Ammon's horn (tissue), 1 donor: ENCODE measurements around the gene FBXL7.

Source experiments
- DNase-seq: peaks from one replicate; pipeline ENCODE4 v3.0.0-alpha.2; 2016; ENCODE audit warnings: low spot score

The FBXL7 gene

GRCh38 chr5:15618938-15619337 is 119.0 kb downstream of the FBXL7 start:
- DNase-seq, result no peak

- DNase-seq, result no peak
Measured at GRCh38 chr5:15620501-15620900, 120.5 kb downstream of the FBXL7 start.

GRCh38 chr5:15621094-15621493 is 121.1 kb downstream of the FBXL7 start:
- DNase-seq, result no peak

GRCh38 chr5:15623794-15624193 is 123.8 kb downstream of the FBXL7 start:
- no peak for DNase-seq

- no peak for DNase-seq
Measured at GRCh38 chr5:15627109-15627508, 127.1 kb downstream of the FBXL7 start.

- no peak for DNase-seq
Measured at GRCh38 chr5:15627647-15628046, 127.7 kb downstream of the FBXL7 start.

- no peak for DNase-seq
Measured at GRCh38 chr5:15630441-15630840, 130.5 kb downstream of the FBXL7 start.

GRCh38 chr5:15634591-15635288 is 134.8 kb downstream of the FBXL7 start:
- no peak for DNase-seq

- DNase-seq, result no peak
Measured at GRCh38 chr5:15635289-15635616, 135.3 kb downstream of the FBXL7 start.

- no peak for DNase-seq
Measured at GRCh38 chr5:15637345-15637744, 137.4 kb downstream of the FBXL7 start.

- DNase-seq, result no peak
Measured at GRCh38 chr5:15637886-15638285, 137.9 kb downstream of the FBXL7 start.

GRCh38 chr5:15638296-15638695 is 138.3 kb downstream of the FBXL7 start:
- DNase-seq, result no peak

- no peak for DNase-seq
Measured at GRCh38 chr5:15639288-15639687, 139.3 kb downstream of the FBXL7 start.

GRCh38 chr5:15640116-15640515 is 140.1 kb downstream of the FBXL7 start:
- DNase-seq, result no peak

- no peak for DNase-seq
Measured at GRCh38 chr5:15643731-15644130, 143.8 kb downstream of the FBXL7 start.

- DNase-seq, result no peak
Measured at GRCh38 chr5:15645381-15646160, 145.6 kb downstream of the FBXL7 start.

- DNase-seq, result no peak
Measured at GRCh38 chr5:15646371-15646770, 146.4 kb downstream of the FBXL7 start.

- DNase-seq, result no peak
Measured at GRCh38 chr5:15647251-15647650, 147.3 kb downstream of the FBXL7 start.

- no peak for DNase-seq
Measured at GRCh38 chr5:15650266-15650665, 150.3 kb downstream of the FBXL7 start.

- DNase-seq, result no peak
Measured at GRCh38 chr5:15654779-15655178, 154.8 kb downstream of the FBXL7 start.

GRCh38 chr5:15655683-15656082 is 155.7 kb downstream of the FBXL7 start:
- no peak for DNase-seq

- DNase-seq, result no peak
Measured at GRCh38 chr5:15664961-15665360, 165.0 kb downstream of the FBXL7 start.

GRCh38 chr5:15669826-15670225 is 169.8 kb downstream of the FBXL7 start:
- no peak for DNase-seq

GRCh38 chr5:15674716-15675115 is 174.7 kb downstream of the FBXL7 start:
- no peak for DNase-seq
